HG03280 (cell line): ENCODE results near the gene NLRX1.
"Not testable (repeated sequence)": the region's sequence is repeated elsewhere in the genome, so short reads cannot be mapped to it uniquely, and the experiment has no call there.

ENCODE experiments used
- ATAC-seq: cut with Tn5 transposase; IDR thresholded peaks from one replicate; pipeline ENCODE4 v1.9.1; 2021; ENCODE audit warnings: mild to moderate bottlenecking, moderate library complexity; ENCODE audit not compliant: unreplicated experiment

Gene NLRX1

GRCh38 chr11:119168471-119169281, at the start of gene NLRX1:
Gene NLRX1, plus strand, starts transcription at chr11:119168725. Its CDS starts 2,679 bp downstream, at chr11:119171404.
- peak; percentile 94 for ATAC-seq

GRCh38 chr11:119118946-119119345, 49.6 kb upstream of the NLRX1 start:
- ATAC-seq = no peak

GRCh38 chr11:119120639-119121007, 47.9 kb upstream of the NLRX1 start:
- no peak for ATAC-seq

GRCh38 chr11:119121008-119121810, 47.3 kb upstream of the NLRX1 start, which contains the start of gene HINFP:
Gene HINFP, plus strand, starts transcription at chr11:119121580. Its CDS starts 5,365 bp downstream, at chr11:119126945.
- ATAC-seq = peak; percentile 96

- no peak for ATAC-seq
Measured at GRCh38 chr11:119121811-119122124, 46.8 kb upstream of the NLRX1 start.

GRCh38 chr11:119125821-119126220, 42.7 kb upstream of the NLRX1 start:
- ATAC-seq = no peak

- no peak for ATAC-seq
Measured at GRCh38 chr11:119126675-119127268, 41.8 kb upstream of the NLRX1 start.

- ATAC-seq = no peak
Measured at GRCh38 chr11:119130662-119131061, 37.9 kb upstream of the NLRX1 start.

- ATAC-seq = no peak
Measured at GRCh38 chr11:119134389-119134978, 34.0 kb upstream of the NLRX1 start.

- ATAC-seq = not testable (repeated sequence)
Measured at GRCh38 chr11:119139276-119139675, 29.2 kb upstream of the NLRX1 start.

GRCh38 chr11:119144825-119145486, 23.6 kb upstream of the NLRX1 start:
- ATAC-seq = peak; percentile 73

- ATAC-seq = no peak
Measured at GRCh38 chr11:119145551-119145950, 23.0 kb upstream of the NLRX1 start.

- ATAC-seq = no peak
Measured at GRCh38 chr11:119147604-119148333, 20.8 kb upstream of the NLRX1 start.

- ATAC-seq = no peak
Measured at GRCh38 chr11:119148720-119149017, 19.9 kb upstream of the NLRX1 start.

- no peak for ATAC-seq
Measured at GRCh38 chr11:119149018-119149785, 19.3 kb upstream of the NLRX1 start, which contains the start of gene ABCG4. Gene ABCG4, plus strand, starts transcription at chr11:119149052. Its CDS starts 914 bp downstream, at chr11:119149966.

GRCh38 chr11:119149786-119150275, 18.7 kb upstream of the NLRX1 start:
- no peak for ATAC-seq

GRCh38 chr11:119152043-119152442, 16.5 kb upstream of the NLRX1 start:
- ATAC-seq = no peak

- ATAC-seq = no peak
Measured at GRCh38 chr11:119152604-119153003, 15.9 kb upstream of the NLRX1 start.
